ENCODE data around the gene MEPCE.
"Not testable (repeated sequence)": the region's sequence is repeated elsewhere in the genome, so short reads cannot be mapped to it uniquely, and the experiment has no call there.

MEPCE gene, protein sequence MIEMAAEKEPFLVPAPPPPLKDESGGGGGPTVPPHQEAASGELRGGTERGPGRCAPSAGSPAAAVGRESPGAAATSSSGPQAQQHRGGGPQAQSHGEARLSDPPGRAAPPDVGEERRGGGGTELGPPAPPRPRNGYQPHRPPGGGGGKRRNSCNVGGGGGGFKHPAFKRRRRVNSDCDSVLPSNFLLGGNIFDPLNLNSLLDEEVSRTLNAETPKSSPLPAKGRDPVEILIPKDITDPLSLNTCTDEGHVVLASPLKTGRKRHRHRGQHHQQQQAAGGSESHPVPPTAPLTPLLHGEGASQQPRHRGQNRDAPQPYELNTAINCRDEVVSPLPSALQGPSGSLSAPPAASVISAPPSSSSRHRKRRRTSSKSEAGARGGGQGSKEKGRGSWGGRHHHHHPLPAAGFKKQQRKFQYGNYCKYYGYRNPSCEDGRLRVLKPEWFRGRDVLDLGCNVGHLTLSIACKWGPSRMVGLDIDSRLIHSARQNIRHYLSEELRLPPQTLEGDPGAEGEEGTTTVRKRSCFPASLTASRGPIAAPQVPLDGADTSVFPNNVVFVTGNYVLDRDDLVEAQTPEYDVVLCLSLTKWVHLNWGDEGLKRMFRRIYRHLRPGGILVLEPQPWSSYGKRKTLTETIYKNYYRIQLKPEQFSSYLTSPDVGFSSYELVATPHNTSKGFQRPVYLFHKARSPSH

GRCh38 chr7:100429637-100430492, at the start of gene MEPCE:
MEPCE (plus strand) TSS chr7:100429831; CDS start chr7:100430019, 188 bp downstream.
- DNase-seq: peak; percentile 94

GRCh38 chr7:100380196-100380595, 49.4 kb upstream of the MEPCE start:
- no peak for DNase-seq

GRCh38 chr7:100381531-100382233, 47.9 kb upstream of the MEPCE start:
- DNase-seq: not testable (repeated sequence)

DNA sequence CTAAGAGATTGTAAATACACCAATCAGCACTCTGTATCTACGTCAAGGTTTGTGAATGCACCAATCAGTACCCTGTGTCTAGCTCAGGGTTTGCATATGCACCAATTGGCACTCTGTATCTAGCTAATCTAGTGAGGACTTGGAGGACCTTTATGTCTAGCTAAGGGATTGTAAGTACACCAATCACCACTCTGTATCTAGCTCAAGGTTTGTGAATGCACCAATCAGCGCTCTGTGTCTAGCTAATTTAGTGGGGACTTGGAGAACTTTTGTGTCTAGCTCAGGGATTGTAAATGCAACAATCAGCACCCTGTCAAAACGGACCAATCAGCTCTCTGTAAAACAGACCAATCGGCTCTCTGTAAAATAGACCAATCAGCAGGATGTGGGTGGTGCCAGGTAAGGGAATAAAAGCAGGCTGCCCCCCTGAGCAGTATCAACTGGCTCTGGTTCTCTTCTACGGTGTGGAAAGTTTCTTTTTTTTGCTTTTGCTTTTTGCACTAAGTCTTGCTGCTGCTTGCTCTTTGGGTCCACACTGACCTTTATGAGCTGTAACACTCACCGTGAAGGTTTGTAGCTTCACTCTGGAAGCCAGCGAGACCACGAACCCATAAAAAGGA, 47.3 kb upstream of the MEPCE start:
- peak; percentile 31 for DNase-seq

DNA sequence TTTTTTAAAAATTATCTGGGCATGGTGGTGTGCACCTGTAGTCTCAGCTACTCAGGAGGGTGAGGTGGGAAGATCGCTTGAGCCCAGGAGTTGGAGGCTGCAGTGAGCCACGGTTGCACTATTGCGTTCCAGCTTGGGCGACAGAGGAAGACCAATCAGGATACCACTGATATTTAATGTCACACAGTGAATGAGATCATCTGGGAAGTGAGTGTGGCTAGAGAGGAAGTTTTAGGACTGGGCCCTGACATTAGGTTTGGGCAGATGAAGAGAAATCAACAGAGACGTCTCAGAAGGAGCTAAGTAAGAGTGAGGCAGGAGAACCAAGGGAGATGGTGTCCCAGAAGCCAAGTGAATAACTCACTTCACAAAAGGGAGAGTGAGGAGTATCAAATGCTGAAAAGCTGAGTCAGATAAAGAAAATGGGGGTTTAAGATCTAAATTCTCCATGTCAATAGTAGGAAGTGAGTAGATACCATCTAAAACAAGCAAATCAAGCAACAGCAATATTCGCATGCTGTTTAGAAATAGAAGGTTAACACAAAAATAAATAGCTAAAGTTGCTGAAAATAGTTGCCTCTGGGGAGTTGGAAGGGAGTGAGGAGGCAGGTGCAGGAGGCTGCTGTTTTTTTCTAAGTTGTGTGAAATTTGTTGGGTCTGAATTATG, 44.9 kb upstream of the MEPCE start:
- DNase-seq: no peak

- no peak for DNase-seq
Measured at GRCh38 chr7:100386940-100387339, 42.7 kb upstream of the MEPCE start.

DNA sequence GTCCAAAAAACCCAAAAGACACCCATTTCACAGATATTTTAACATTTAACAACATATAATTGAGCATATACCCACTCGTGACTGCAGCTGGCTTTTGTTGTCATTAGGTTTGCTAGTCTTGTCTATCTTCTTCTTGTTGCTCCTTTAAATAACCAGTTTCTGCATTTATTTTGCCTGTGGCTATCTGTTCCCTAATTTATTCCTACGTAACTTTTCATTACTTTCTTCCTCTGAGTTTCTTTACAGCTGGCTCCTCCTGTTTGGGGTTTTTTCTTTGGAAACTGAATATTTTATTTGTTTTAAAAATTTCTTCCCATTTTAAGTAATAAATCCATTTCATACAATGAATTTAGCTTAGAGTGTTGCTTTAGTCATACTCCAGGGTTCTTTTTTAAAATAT, 41.9 kb upstream of the MEPCE start:
- DNase-seq: no peak

DNA sequence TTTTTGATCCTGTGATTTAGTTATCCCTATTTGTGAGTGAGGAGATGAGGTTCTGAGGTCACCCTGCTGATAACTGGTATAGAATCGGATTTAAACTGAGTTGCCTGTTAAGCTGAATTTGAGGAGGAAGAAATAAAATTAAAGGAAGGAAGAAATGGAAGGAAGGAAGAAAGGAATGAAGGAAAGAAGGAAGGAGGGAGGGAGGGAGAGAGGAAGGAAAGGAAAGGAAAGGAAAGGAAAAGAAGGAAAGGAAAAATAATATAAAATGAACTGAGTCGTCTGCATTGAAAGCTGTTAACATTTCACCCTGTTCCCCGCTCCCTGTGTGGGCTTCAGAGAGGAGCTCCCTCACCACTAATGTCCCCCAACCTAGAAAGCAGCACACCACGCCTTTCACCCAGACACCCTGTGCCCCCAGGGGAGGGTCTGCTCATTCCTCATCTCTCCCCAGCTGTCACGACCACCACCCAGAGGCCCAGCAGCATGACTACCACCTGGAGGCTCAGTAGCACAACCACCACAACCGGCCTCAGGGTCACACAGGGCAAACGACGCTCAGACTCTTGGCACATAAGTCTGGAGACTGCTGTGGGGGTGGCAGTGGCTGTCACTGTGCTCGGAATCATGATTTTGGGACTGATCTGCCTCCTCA, 40.1 kb upstream of the MEPCE start:
- no peak for DNase-seq

GRCh38 chr7:100390286-100391009, 39.2 kb upstream of the MEPCE start:
- DNase-seq: no peak

- no peak for DNase-seq
Measured at GRCh38 chr7:100393233-100393905, 36.3 kb upstream of the MEPCE start.

DNA sequence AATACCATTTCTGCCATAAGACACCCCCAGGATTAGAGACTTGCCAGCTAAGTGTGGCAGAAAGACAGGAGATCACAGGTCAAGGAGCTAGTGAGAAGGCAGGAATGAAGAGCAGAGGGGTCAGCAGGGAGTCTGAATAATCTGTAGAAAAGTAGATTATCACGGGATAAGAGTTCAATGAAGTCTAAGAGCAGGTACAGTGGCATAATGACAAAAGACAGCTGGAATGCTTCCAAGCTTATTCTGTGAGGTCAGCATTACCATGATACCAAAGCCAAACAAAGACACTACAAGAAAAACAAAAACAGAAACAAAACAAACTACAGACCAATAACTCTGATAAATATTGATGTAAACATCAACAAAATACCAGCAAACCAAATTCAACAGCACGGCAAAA, 35.6 kb upstream of the MEPCE start:
- no peak for DNase-seq

DNA sequence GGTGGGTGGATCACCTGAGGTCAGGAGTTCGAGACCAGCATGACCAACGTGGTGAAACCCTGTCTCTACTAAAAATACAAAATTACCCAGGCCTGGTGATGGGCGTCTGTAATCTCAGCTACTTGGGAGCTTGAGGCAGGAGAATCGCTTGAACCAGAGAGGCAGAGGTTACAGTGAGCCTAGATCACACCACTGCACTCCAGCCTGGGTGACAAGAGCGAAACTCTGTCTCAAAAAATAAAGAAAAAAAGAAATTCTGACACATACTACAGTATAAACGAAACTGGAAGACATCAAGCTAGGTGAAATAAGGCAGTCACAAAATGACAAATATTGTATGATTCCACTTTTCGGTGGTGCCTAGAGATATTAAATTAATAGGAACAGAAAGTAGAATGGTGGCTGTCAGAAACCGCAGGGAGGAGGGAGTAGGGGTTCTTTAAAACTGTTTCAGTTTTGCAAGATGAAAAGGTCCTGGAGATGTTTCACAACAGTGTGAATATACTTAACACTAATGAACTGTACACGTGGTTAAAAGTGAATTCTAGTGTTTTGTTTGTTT, 33.1 kb upstream of the MEPCE start:
- no peak for DNase-seq

GRCh38 chr7:100397315-100398081, 32.1 kb upstream of the MEPCE start:
- no peak for DNase-seq

DNA sequence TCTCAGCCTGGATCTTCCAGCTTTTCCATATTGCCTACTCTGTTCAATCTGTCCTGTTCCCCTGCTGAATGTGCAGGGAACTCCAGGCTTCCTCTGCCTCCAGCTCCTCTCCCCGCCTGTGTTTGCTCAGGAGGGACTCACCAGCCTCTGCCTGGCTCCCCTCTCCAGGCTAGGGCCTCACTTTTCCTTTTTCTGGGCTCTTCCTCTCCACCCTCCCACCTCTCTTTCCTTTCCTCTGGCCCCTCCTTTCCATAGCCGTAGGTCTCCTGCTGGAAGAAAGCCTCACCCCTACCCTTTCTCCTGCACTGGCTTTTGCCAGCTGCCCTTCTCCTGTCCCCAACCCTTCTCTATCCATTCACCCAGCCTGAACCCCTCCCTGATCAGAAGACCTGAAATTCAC, 31.4 kb upstream of the MEPCE start:
- no peak for DNase-seq

DNA sequence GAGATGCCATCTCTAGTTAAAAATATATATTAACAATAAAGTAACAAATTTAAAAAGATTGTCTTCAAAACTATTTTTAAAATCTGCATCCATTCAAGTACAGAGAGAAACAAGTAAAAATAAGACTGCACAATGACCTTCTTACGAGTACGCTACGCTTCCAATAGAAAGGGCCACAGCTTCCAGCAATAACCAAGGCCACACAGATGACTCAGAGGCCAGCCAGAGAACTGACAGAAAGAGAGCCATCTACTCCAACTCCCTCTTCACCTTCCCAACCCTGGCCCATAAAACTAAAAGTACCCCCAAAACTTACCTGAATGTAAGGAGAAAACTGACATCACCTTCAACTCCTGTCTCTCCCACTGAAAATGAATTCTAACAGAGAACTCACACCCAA, 29.6 kb upstream of the MEPCE start:
- DNase-seq: no peak

GRCh38 chr7:100400656-100401055, 29.0 kb upstream of the MEPCE start:
- no peak for DNase-seq

GRCh38 chr7:100401811-100402210, 27.8 kb upstream of the MEPCE start:
- no peak for DNase-seq

DNA sequence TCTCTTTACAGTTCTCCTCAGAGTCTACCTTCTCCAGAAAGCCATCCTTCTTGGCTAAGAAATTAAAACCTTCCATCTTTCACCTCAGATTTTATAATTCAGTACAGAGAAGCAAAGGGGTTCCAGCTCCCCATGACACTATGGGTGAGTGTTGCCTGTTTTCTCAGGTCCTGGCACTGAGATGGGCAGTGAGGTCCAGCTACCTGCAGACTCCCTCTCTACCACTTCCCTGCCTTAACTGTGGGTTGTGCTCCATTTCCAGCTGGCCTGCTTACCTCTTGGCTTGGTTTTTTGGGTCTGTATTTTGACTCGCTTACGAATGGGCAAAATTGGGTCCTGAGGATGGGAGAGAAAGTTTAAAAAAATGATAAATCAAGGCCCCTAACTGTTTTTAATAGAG, 27.4 kb upstream of the MEPCE start:
- no peak for DNase-seq

DNA sequence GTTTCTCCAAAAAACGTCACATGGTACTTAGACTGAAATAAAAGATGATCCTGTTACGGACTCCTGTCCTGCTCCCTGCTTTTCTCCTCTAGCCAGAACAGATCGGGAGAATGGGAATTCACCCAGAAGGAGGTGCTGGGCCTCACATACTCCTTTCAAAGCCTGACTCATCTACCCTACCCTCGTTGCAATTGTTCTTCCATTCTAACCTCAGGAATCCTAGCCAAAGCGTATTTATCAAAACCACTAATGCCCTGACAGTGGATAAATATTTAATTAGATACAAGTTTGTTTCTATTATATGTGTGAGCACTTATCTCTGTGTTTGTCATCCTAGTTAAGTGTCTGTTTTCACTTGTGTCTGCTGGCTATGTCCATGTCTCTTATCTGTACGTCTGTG, 22.9 kb upstream of the MEPCE start:
- peak; percentile 72 for DNase-seq
